ENCODE measurements around the gene PHLDB1. TPM values are rescaled to one million over a fixed set of nuclear protein-coding genes. Genes with fewer than 3 reads are reported as not detected.

The PHLDB1 gene
- total and polyA plus RNA-seq, 4 donors, result 4.8 to 15.4 (median 6.0) TPM

- Histone ChIP-seq H3K4me3 (ENCODE audit: low read depth in 1 of 3, low read length in 3 of 3) (no peak overlapping the region), H3K9me3 (ENCODE audit: control insufficient read depth in 4 of 4, low read length in 3 of 4) (no peaks in the 10 kb centered on the region), H3K36me3 (ENCODE audit: control insufficient read depth in 4 of 4, insufficient read depth in 3 of 4, low read depth in 1 of 4, low read length in 3 of 4) (no peaks in the 10 kb centered on the region), H3K9ac (ENCODE audit: low read depth in 1 of 2, low read length in 2 of 2) (no peak overlapping the region), H3K27me3 (ENCODE audit: control insufficient read depth in 4 of 4, insufficient read depth in 4 of 4, low read length in 3 of 4) (peaks cover 0 to 2% (median 0%) of the 10 kb centered on the region in 4 donors), H3K27ac (ENCODE audit: low read depth in 1 of 2, low read length in 2 of 2) (no peak overlapping the region), H3K4me1 (ENCODE audit: control insufficient read depth in 4 of 4, insufficient read depth in 4 of 4, low read length in 3 of 4) (peaks cover 0 to 5% (median 0%) of the 10 kb centered on the region in 4 donors)
- DNase-seq (ENCODE audit: low spot score), result no peak
- TF ChIP-seq FOXA2 (IDR thresholded peaks at IDR 0.05), result no peak
- no peak for TF ChIP-seq JUND (IDR thresholded peaks at IDR 0.05)
- TF ChIP-seq RXRA (IDR thresholded peaks at IDR 0.05), result no peak
- TF ChIP-seq HNF4A (conservative IDR thresholded peaks at IDR 0.05), result no peak
- no peak for TF ChIP-seq EGR1 (IDR thresholded peaks at IDR 0.05; ENCODE audit: low read depth in 2 of 2)
- TF ChIP-seq, protein P1, sequence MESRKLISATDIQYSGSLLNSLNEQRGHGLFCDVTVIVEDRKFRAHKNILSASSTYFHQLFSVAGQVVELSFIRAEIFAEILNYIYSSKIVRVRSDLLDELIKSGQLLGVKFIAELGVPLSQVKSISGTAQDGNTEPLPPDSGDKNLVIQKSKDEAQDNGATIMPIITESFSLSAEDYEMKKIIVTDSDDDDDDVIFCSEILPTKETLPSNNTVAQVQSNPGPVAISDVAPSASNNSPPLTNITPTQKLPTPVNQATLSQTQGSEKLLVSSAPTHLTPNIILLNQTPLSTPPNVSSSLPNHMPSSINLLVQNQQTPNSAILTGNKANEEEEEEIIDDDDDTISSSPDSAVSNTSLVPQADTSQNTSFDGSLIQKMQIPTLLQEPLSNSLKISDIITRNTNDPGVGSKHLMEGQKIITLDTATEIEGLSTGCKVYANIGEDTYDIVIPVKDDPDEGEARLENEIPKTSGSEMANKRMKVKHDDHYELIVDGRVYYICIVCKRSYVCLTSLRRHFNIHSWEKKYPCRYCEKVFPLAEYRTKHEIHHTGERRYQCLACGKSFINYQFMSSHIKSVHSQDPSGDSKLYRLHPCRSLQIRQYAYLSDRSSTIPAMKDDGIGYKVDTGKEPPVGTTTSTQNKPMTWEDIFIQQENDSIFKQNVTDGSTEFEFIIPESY (IDR thresholded peaks at IDR 0.05), result no peak
- TF ChIP-seq NR2F2 (IDR thresholded peaks at IDR 0.05), result no peak
- TF ChIP-seq, protein P2, sequence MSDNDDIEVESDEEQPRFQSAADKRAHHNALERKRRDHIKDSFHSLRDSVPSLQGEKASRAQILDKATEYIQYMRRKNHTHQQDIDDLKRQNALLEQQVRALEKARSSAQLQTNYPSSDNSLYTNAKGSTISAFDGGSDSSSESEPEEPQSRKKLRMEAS (IDR thresholded peaks at IDR 0.05), result no peak
- no peak for TF ChIP-seq SP1 (IDR thresholded peaks at IDR 0.05)
- TF ChIP-seq FOXA1 (IDR thresholded peaks at IDR 0.05), result no peak
- TF ChIP-seq REST (IDR thresholded peaks at IDR 0.05), result no peak
- TF ChIP-seq YY1 (IDR thresholded peaks at IDR 0.05), result no peak
- TF ChIP-seq HNF4G (IDR thresholded peaks at IDR 0.05), result no peak
- no peak for TF ChIP-seq RAD21 (IDR thresholded peaks at IDR 0.05)
- no peak for TF ChIP-seq TAF1 (conservative IDR thresholded peaks at IDR 0.05)
- no peak for TF ChIP-seq CTCF (IDR thresholded peaks at IDR 0.05; ENCODE audit: low read depth, low read length, missing input control)
- TF ChIP-seq ATF3 (IDR thresholded peaks at IDR 0.05), result no peak
- no peak for TF ChIP-seq GABPA (IDR thresholded peaks at IDR 0.05 in 1 of 2, conservative IDR thresholded peaks at IDR 0.05 in 1 of 2)
- WGBS, result 92% methylated on average over 5 of the region's 5 CpGs
These were observed 59.0 kb downstream of the PHLDB1 start for GRCh38 chr11:118666371-118666770.
